ENCODE data around the gene LDAF1.

LDAF1 gene

DNA sequence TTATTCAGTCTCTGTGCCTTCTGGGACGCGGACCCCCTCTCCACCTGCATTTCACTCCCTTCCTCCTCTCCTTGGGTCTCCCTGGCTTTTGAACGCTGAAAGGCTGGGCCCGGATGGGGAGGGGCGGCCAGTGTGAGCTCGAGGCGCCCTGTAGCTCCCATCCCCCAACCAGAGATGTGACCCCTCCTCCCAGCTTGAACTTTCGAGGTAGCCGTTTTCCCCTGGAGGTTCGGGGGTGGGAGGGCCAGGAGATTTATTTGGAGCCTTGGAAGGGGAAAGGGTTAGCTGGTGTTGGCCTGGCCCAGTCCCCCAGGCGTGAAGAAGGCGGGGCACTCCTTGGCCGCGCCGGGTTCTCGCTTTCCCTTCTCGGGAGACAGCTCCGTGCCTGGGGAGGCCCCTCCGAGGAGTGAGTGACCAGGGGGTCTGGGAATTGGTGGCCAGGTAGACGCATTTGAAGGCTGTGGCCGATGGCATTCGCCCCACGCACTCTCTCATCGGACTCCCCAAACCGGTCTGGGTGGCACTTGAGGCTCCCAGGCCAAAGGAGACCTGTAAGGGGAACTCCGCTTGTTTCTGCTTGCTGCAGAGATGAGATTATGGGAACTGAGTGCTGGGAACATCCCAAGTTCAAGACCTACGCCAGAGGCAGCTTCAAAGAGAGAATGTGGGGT, 942 bp downstream of the LDAF1 start:
- TF ChIP-seq GATA2 (IDR thresholded peaks at IDR 0.05; ENCODE audit: low read depth, low read length) (no peak), GATA3 (IDR thresholded peaks at IDR 0.05; ENCODE audit: low read depth, low read length) (no peak)

GRCh38 chr16:21160276-21160675, 1.8 kb downstream of the LDAF1 start:
- TF ChIP-seq GATA2 (IDR thresholded peaks at IDR 0.05; ENCODE audit: low read depth, low read length) (no peak), GATA3 (IDR thresholded peaks at IDR 0.05; ENCODE audit: low read depth, low read length) (no peak)

GRCh38 chr16:21161211-21161610, 2.7 kb downstream of the LDAF1 start:
- TF ChIP-seq GATA3 (IDR thresholded peaks at IDR 0.05; ENCODE audit: low read depth, low read length) (no peak), GATA2 (IDR thresholded peaks at IDR 0.05; ENCODE audit: low read depth, low read length) (no peak)

DNA sequence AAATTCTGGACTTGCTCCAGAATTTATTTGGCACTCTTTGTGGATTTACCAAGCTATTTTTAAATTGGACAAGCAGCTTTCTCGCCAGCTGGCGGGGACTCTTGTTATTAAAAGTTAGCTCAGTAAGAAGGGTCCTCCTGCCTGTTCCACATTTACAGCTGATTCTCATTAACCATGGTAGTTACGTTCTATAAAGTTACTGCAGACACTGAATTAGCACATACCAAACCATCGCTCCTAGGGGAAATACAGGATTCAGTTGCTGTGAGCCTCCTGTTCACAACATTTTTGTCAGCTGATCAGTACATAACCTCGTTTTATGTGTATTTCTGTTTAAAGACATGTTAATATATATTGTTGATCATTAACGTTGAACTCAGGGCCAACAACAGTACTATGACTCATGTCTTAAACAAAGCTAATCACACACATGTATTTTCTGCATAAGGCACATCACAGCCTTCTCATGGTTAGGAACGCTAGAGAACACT, 4.2 kb downstream of the LDAF1 start:
- TF ChIP-seq GATA3 (IDR thresholded peaks at IDR 0.05; ENCODE audit: low read depth, low read length) (no peak), GATA2 (IDR thresholded peaks at IDR 0.05; ENCODE audit: low read depth, low read length) (no peak)

DNA sequence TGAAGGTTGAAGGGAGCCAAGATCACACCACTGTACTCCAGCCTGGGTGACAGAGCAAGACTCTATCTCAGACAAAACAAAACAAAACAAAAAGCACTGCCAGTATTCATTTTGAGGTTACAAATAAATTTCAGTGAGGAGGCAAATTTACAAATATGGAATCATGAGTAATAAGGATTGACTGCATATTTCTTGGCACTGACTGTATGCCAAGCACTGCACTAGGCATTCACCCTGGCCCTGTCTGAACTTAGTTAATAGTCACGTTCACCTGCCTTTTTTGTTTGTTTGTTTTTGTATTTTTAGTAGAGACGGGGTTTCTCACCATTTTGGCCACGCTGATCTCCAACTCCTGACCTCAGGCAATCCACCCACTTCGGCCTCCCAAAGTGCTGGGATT, 5.1 kb downstream of the LDAF1 start:
- TF ChIP-seq GATA2 (IDR thresholded peaks at IDR 0.05; ENCODE audit: low read depth, low read length) (no peak), GATA3 (IDR thresholded peaks at IDR 0.05; ENCODE audit: low read depth, low read length) (no peak)

- TF ChIP-seq GATA2 (IDR thresholded peaks at IDR 0.05; ENCODE audit: low read depth, low read length): no peak
- no peak for TF ChIP-seq GATA3 (IDR thresholded peaks at IDR 0.05; ENCODE audit: low read depth, low read length)
Observed at GRCh38 chr16:21164521-21165168, 6.2 kb downstream of the LDAF1 start.

DNA sequence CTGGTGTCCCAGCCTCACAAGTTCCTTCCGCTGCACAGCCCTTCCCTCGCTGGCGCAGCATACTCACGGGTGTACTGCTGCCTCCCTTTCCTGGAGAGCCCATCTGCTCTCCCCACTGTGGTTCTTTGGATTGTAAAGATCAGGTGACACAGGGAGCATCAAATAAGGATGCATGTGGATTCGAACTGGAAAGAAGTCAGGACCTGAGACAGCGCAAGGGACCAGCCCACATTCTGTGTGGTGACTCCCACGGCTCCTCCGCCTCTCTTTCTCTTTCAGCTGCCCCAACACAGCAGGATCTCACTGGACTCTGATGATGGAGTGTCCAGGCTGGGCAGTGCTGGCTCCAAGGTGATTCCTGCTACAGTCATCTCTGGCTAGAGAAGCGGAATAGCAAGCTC, 8.1 kb downstream of the LDAF1 start:
- no peak for TF ChIP-seq GATA3 (IDR thresholded peaks at IDR 0.05; ENCODE audit: low read depth, low read length)
- no peak for TF ChIP-seq GATA2 (IDR thresholded peaks at IDR 0.05; ENCODE audit: low read depth, low read length)

GRCh38 chr16:21167360-21167759, 8.9 kb downstream of the LDAF1 start:
- no peak for TF ChIP-seq GATA2 (IDR thresholded peaks at IDR 0.05; ENCODE audit: low read depth, low read length)
- no peak for TF ChIP-seq GATA3 (IDR thresholded peaks at IDR 0.05; ENCODE audit: low read depth, low read length)

GRCh38 chr16:21167929-21168602, 9.6 kb downstream of the LDAF1 start:
- TF ChIP-seq GATA2 (IDR thresholded peaks at IDR 0.05; ENCODE audit: low read depth, low read length) (no peak), GATA3 (IDR thresholded peaks at IDR 0.05; ENCODE audit: low read depth, low read length) (no peak)

DNA sequence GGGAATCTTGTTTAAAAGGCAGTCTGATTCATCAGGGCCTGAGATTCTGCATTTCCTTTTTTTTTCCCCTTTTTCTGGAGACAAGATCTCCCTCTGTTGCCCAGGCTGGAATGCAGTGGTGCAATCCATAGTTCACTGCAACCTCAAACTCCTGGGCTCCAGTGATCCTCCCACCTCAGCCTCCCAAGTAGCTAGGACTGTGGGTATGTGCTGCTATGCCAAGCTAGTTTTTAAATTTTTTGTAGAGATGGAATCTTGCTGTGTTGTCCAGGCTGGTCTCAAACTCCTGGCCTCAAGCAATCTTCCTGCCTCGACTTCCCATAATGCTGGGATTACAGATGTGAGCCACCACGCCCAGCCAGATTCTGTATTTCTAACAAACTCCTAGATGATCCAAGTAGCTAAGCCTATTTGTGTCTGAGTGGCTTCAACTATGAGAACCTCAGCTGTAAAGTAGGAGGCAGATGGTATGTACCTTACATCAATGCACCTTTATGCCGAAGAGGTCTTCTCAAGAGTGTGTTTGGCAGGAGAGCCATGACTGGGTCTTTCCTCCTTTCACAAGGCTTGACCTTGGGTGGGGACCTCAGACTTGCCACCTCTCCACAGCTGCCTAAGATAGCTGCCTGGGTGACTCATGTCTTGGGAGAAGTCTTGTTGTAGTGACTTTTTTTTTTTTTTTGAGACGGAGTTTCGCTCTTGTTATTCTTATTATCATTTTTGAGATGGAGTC, 10.9 kb downstream of the LDAF1 start:
- TF ChIP-seq GATA2 (IDR thresholded peaks at IDR 0.05; ENCODE audit: low read depth, low read length): no peak
- no peak for TF ChIP-seq GATA3 (IDR thresholded peaks at IDR 0.05; ENCODE audit: low read depth, low read length)

DNA sequence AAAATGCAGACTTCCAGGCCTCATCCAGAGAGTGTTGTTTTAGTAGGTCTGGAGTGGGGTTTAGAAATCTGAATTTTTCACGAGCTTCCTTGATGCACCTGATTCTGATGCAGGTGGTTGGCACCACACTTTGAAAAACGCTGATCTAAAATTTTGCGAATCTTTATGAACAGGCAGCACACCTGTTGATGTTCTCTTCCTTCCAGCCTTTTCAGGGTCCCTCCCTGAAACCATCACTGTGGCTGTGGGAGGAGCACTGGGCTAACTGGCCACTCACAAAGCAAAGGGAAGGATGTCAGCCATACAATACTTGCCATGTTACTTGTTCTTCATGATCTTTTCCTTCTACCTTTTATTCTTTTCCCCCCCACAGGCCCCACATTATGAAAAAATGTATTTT, 14.2 kb downstream of the LDAF1 start:
- TF ChIP-seq GATA3 (IDR thresholded peaks at IDR 0.05; ENCODE audit: low read depth, low read length): no peak
- no peak for TF ChIP-seq GATA2 (IDR thresholded peaks at IDR 0.05; ENCODE audit: low read depth, low read length)

GRCh38 chr16:21175397-21175796, 16.9 kb downstream of the LDAF1 start:
- TF ChIP-seq GATA3 (IDR thresholded peaks at IDR 0.05; ENCODE audit: low read depth, low read length) (no peak), GATA2 (IDR thresholded peaks at IDR 0.05; ENCODE audit: low read depth, low read length) (no peak)

DNA sequence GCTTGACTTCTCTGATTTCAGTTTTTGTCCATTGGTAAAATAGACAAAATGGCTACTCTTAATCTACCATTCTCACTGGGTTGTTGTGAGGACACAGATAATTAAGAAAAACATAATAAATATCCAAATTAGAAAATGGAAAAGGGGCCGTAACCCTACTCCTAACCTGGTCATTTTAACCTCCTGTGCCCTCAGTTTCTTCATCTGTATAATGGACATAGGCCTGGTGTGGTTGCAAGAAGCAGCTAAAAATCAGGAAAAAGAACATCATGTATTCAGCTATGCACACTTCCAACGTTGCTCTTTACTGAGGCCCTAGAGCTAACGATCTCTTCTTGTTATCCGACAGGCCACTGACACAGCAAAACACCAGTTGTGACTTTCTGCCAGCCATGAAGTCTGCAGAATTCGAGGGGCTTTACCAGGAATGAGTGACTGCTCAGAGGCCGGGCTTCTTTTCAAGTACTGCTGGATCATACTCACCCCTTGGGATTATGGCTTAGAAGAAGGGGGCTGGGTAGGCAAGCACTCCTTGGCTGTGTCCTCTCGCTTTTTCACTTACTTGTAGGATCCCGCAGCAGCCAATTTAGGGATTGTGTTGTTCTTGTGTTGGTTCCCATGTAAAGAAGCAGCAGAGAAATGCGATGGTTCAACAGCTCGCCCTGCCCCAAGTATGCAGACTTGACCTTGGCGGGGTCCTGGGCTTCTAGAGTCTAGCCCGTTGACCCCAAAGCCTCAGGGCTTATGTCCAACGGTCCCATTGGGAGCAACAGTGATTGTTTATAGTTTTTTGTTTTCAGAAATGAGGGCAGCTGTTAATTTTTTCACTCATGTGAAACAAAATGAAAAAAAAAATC, 20.9 kb downstream of the LDAF1 start:
- TF ChIP-seq GATA3 (IDR thresholded peaks at IDR 0.05; ENCODE audit: low read depth, low read length): no peak
- no peak for TF ChIP-seq GATA2 (IDR thresholded peaks at IDR 0.05; ENCODE audit: low read depth, low read length)
